ENCODE results near the gene RNF20. TPM values are rescaled to one million over a fixed set of nuclear protein-coding genes. Genes with fewer than 3 reads are reported as not detected.

RNF20 gene, protein sequence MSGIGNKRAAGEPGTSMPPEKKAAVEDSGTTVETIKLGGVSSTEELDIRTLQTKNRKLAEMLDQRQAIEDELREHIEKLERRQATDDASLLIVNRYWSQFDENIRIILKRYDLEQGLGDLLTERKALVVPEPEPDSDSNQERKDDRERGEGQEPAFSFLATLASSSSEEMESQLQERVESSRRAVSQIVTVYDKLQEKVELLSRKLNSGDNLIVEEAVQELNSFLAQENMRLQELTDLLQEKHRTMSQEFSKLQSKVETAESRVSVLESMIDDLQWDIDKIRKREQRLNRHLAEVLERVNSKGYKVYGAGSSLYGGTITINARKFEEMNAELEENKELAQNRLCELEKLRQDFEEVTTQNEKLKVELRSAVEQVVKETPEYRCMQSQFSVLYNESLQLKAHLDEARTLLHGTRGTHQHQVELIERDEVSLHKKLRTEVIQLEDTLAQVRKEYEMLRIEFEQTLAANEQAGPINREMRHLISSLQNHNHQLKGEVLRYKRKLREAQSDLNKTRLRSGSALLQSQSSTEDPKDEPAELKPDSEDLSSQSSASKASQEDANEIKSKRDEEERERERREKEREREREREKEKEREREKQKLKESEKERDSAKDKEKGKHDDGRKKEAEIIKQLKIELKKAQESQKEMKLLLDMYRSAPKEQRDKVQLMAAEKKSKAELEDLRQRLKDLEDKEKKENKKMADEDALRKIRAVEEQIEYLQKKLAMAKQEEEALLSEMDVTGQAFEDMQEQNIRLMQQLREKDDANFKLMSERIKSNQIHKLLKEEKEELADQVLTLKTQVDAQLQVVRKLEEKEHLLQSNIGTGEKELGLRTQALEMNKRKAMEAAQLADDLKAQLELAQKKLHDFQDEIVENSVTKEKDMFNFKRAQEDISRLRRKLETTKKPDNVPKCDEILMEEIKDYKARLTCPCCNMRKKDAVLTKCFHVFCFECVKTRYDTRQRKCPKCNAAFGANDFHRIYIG
- total RNA-seq, result 10 to 100 TPM; 43.7 to 49.0 TPM

- Mint-ChIP-seq H3K36me3 (peaks cover 7% of the 10 kb centered on the region), H3K4me1 (peaks cover 14% of the 10 kb centered on the region), H3K27me3 (peaks cover 5% of the 10 kb centered on the region), H3K4me3 (peak within 1 kb of the TSS; percentile 90), H3K27ac (peak within 1 kb of the TSS; percentile 99), H3K9me3 (no peaks in the 10 kb centered on the region)
- DNase-seq (peak; percentile 97), ATAC-seq (ENCODE audit: low read depth) (peak; percentile 95)
- POLR2A ChIA-PET, result interaction anchor here (1.0 to 1.9 kb wide), 3 partner anchors 37 to 1181 kb away, joined by 5 to 14 read pairs (median 6); partner anchors contain the start of genes MRPL50, TEX10 and ZNF189
Measured at GRCh38 chr9:101533334-101534204, at the start of gene RNF20. TSS of gene RNF20 (plus strand) at chr9:101533853. CDS start at chr9:101535424, 1,571 bp downstream.

- POLR2A ChIA-PET, result no interaction called here
Measured at GRCh38 chr9:101484046-101484445, 49.6 kb upstream of the RNF20 start.

DNA sequence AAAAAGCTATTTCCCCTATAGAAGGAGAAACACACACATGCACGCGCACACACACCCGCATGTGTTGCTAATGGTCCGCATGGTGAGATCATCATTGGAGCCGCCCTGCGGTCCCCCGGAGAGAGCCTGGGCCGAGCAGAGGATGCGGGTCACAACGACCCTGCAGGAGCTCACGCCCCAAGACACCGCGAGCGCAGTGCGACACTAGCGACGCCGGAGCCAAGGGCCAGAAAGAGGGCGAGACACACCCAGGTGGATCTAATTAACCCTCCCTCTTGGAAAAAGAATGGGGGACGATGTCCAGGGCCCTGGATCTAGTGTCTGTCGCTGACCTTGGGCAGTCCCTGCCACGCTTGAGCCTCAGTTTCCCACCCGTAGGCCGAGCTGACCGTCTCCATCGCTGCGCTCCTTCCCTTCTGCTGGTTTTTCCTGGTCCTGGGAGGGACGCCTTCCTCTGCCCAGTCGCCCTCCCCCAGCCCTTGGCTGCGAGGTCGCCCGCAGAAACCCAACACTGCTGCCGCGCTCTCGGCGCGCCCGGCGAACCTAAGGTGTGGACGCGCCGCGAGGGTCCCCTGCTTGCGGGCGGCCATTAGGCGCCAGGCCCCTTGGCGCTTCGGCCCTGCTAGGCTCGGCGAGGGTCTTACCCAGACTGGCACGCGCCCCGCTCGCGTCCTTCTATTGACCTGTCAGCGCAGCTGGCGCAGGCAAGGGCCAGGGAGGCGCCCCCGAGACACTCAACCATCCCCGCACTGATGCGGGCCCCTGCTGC is 47.5 kb upstream of the RNF20 start:
- Mint-ChIP-seq H3K36me3 (no peaks in the 10 kb centered on the region), H3K4me3 (no peak overlapping the region), H3K4me1 (peaks cover 5% of the 10 kb centered on the region), H3K27me3 (peaks cover 70% of the 10 kb centered on the region), H3K9me3 (no peaks in the 10 kb centered on the region), H3K27ac (no peak overlapping the region)
- ATAC-seq (ENCODE audit: low read depth) (no peak), DNase-seq (peak; percentile 29)
- POLR2A ChIA-PET, result no interaction called here

More at GRCh38 chr9:101484046-101484445, 49.6 kb upstream of the RNF20 start:
- no peak for DNase-seq
- ATAC-seq (ENCODE audit: low read depth), result no peak
- Mint-ChIP-seq H3K4me3 (no peak overlapping the region), H3K4me1 (peaks cover 5% of the 10 kb centered on the region), H3K36me3 (no peaks in the 10 kb centered on the region), H3K27me3 (peaks cover 65% of the 10 kb centered on the region), H3K9me3 (no peaks in the 10 kb centered on the region), H3K27ac (no peak overlapping the region)

DNA sequence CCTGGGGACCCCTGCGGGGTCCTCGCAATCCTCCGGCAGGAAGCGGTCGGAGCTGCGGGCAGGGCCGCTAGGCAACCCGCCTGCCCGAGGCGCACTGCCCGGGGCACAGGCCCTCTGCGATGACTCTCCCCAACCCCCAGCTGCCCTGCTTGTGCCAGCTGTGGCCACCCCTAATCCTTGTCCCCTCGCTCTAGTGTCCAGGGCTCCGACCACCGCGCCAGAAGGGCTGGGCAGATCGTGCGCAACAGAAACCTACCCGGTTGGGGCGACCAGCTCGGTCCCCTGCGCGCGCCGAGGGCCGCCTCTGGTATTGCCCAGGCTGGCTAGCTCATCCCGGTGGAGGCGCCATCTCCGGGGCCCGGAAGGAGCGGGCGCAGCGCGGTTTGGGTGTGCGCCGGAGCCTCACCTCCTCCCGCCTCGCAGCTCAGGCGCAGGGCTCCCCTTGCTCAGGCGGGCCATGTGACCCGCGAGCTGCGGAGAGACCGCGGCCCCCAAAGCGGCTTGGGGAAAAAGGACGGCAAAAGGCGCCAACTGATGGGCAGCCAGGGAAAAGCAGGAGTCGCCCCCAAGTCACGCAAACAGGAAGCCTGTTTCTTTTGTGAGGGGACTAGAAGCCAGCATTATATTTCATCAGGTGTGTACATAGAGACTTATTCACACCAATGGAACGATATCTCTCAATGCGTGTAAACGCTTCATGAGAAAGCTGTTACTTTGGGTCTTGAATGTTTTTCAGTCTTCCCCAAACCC is 46.8 kb upstream of the RNF20 start:
- ATAC-seq (ENCODE audit: low read depth) (peak; percentile 68), DNase-seq (peak; percentile 40)
- peaks cover 5% of the 10 kb centered on the region for H3K4me1 Mint-ChIP-seq
- H3K9me3 Mint-ChIP-seq, result no peaks in the 10 kb centered on the region
- peak overlapping the region; percentile 57 for H3K4me3 Mint-ChIP-seq
- H3K36me3 Mint-ChIP-seq, result no peaks in the 10 kb centered on the region
- POLR2A ChIA-PET, result no interaction called here
- H3K27me3 Mint-ChIP-seq, result peaks cover 63% of the 10 kb centered on the region
- H3K27ac Mint-ChIP-seq, result no peak overlapping the region

DNA sequence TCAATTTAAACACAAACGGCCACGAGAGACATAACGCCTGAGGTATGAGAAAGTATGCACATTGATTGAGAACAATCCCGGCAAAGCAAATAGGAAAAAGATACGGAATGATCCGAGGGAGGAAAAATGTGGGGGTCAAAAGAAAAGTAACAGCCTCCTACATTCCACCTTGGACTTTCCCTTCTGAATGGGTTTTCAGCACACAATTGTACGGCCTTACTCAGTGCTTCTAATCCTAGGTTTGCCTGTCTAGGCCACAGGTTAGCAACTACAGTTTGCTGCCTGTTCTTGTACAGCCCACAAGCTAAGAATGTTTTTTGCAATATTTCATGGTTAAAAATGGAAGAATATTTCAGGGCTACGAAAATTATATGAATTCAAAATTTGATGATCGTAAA is 46.2 kb upstream of the RNF20 start:
- Mint-ChIP-seq H3K4me3 (peak overlapping the region; percentile 57), H3K4me1 (peaks cover 5% of the 10 kb centered on the region), H3K9me3 (no peaks in the 10 kb centered on the region), H3K27ac (no peak overlapping the region), H3K27me3 (peaks cover 60% of the 10 kb centered on the region), H3K36me3 (no peaks in the 10 kb centered on the region)
- ATAC-seq (ENCODE audit: low read depth) (no peak), DNase-seq (no peak)
- POLR2A ChIA-PET, result no interaction called here

GRCh38 chr9:101495810-101496209 is 37.8 kb upstream of the RNF20 start:
- POLR2A ChIA-PET, result no interaction called here
- ATAC-seq (ENCODE audit: low read depth) (no peak), DNase-seq (no peak)
- Mint-ChIP-seq H3K27ac (no peak overlapping the region), H3K27me3 (peaks cover 7% of the 10 kb centered on the region), H3K4me1 (no peaks in the 10 kb centered on the region), H3K4me3 (no peak overlapping the region), H3K9me3 (no peaks in the 10 kb centered on the region), H3K36me3 (no peaks in the 10 kb centered on the region)

GRCh38 chr9:101498323-101498722 is 35.3 kb upstream of the RNF20 start:
- Mint-ChIP-seq H3K4me1 (no peaks in the 10 kb centered on the region), H3K9me3 (no peaks in the 10 kb centered on the region), H3K27me3 (peaks cover 5% of the 10 kb centered on the region), H3K4me3 (no peak overlapping the region), H3K27ac (no peak overlapping the region), H3K36me3 (no peaks in the 10 kb centered on the region)
- POLR2A ChIA-PET, result no interaction called here
- no peak for ATAC-seq (ENCODE audit: low read depth)
- no peak for DNase-seq

DNA sequence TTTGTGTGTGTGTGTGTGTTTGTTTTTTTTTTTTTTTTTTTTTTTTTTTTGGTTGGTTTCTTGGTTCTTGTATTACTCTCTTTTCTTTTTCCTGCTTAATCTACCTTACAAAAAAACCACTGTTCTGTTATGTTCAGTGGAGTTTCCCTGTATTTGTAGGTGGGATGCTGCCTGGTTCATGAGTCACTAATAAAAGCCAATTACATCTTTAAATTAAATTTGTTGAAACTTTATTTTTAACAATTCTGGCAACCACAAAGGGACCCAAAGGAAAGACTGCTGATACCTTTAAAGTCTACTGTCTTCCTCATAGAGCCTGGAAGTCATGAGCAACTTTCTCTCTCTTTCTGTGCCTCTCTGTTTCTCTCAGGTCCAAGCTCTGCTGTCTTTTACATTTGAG is 29.5 kb upstream of the RNF20 start:
- no peaks in the 10 kb centered on the region for H3K4me1 Mint-ChIP-seq
- no peak for ATAC-seq (ENCODE audit: low read depth)
- no peak overlapping the region for H3K4me3 Mint-ChIP-seq
- H3K36me3 Mint-ChIP-seq, result no peaks in the 10 kb centered on the region
- H3K27ac Mint-ChIP-seq, result no peak overlapping the region
- H3K9me3 Mint-ChIP-seq, result no peaks in the 10 kb centered on the region
- DNase-seq, result no peak
- peaks cover 9% of the 10 kb centered on the region for H3K27me3 Mint-ChIP-seq
- POLR2A ChIA-PET, result no interaction called here

DNA sequence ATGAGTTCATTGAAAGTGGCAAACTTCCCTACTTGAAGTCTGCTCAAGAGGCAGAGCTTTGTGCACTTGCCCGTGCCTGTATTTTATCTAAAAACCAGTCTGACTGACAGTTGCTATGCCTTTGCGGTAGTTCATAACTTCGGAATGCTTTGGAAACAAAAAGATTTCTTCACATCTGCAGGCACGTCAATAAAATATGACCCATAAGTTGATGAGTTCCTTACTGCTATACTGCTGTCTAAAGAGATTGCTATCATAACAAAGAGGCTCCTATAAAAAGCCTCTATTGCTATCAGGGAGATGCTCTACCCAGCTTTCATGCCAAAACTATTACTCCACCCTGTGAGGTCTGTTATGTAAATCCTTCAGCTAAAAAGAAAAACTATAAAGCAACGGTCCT is 25.4 kb upstream of the RNF20 start:
- Mint-ChIP-seq H3K36me3 (no peaks in the 10 kb centered on the region), H3K9me3 (no peaks in the 10 kb centered on the region), H3K4me3 (no peak overlapping the region), H3K27me3 (peaks cover 7% of the 10 kb centered on the region), H3K4me1 (peaks cover 2% of the 10 kb centered on the region), H3K27ac (no peak overlapping the region)
- DNase-seq (no peak), ATAC-seq (ENCODE audit: low read depth) (no peak)
- POLR2A ChIA-PET, result no interaction called here

DNA sequence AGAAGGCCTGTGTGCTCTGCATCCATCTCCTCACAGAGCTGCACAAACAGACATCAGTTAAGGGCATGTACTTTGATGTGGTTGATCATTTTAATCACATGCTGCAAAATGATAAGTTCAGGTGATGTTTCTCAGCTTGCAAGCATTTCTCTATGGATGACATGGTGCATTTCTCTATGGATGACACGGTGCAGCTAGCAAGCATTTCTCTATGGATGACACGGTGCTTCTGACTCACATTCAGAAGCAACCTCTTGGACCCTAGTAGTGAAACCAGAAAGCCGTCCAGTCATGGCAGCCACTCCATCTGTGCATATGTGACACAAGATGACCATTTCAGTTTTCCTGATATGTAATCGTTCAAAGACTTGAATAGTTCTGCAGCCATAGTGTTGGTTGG is 24.1 kb upstream of the RNF20 start:
- Mint-ChIP-seq H3K27me3 (peaks cover 11% of the 10 kb centered on the region), H3K27ac (no peak overlapping the region), H3K4me1 (peaks cover 2% of the 10 kb centered on the region), H3K4me3 (no peak overlapping the region), H3K9me3 (no peaks in the 10 kb centered on the region), H3K36me3 (no peaks in the 10 kb centered on the region)
- ATAC-seq (ENCODE audit: low read depth) (no peak), DNase-seq (no peak)
- POLR2A ChIA-PET, result no interaction called here

DNA sequence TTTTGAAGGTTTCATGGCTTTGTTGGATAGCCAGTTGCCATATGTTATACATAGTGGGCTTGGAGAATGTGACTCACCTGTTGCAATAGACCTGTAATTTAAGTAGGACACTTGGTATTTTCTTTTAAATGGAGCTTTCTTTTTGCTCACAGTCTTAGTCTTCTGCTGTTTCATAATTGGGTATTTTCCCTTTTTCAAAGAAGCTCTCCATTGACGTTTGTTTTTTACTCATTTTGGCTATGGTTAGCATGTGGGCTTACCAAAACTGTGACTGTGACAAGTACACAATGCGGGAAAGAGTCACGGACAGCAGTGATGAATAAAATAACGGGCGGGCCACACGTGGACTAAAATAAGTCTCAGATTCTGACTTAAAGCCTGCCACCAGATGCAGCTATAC is 23.2 kb upstream of the RNF20 start:
- Mint-ChIP-seq H3K27me3 (peaks cover 13% of the 10 kb centered on the region), H3K27ac (no peak overlapping the region), H3K9me3 (no peaks in the 10 kb centered on the region), H3K36me3 (no peaks in the 10 kb centered on the region), H3K4me3 (no peak overlapping the region), H3K4me1 (peaks cover 2% of the 10 kb centered on the region)
- ATAC-seq (ENCODE audit: low read depth) (no peak), DNase-seq (no peak)
- POLR2A ChIA-PET, result interaction anchor here (0.6 kb wide), 1 partner anchor 13 kb away, joined by 4 read pairs; no protein-coding TSS in a partner anchor

DNA sequence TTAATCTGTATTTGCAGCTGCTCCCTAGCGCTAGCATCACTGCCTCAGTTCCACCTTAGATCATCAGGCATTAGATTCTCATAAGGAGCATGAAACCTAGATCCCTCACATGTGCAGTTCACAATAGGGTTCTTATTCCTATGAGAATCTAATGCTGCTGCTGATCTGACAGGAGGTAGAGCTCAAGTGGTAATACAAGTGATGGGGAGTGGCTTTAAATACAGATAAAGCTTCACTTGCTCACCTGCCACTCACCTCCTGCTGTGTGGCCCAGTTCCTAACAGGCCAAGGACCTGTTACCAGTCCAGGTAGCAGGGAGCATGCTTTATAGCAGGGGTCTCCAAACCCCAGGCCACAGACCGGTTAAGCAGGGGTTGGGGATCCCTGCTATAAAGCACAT is 22.6 kb upstream of the RNF20 start:
- Mint-ChIP-seq H3K4me1 (peaks cover 2% of the 10 kb centered on the region), H3K4me3 (no peak overlapping the region), H3K36me3 (no peaks in the 10 kb centered on the region), H3K27ac (no peak overlapping the region), H3K27me3 (peaks cover 13% of the 10 kb centered on the region), H3K9me3 (no peaks in the 10 kb centered on the region)
- DNase-seq, result no peak
- POLR2A ChIA-PET, result interaction anchor here (0.6 kb wide), 1 partner anchor 12 kb away, joined by 4 read pairs; no protein-coding TSS in a partner anchor
- ATAC-seq (ENCODE audit: low read depth), result no peak

Measured in activated naive CD8-positive, alpha-beta T cell treated with anti-CD3 and anti-CD28 coated beads, Interleukin-2, amount 10 ng/mL, durations not matched to agents 7 days and 5 days (primary cell).